GM19099 (cell line): Measurements from ENCODE around the gene SPOPL.

ENCODE experiments used
- POLR2A ChIP-seq: IDR thresholded peaks from 3 replicates; pipeline ENCODE4 v1.6.1; 2011; ENCODE audit warnings: low read depth; ENCODE audit not compliant: insufficient read length; ENCODE audit errors: extremely low read depth

The SPOPL gene

DNA sequence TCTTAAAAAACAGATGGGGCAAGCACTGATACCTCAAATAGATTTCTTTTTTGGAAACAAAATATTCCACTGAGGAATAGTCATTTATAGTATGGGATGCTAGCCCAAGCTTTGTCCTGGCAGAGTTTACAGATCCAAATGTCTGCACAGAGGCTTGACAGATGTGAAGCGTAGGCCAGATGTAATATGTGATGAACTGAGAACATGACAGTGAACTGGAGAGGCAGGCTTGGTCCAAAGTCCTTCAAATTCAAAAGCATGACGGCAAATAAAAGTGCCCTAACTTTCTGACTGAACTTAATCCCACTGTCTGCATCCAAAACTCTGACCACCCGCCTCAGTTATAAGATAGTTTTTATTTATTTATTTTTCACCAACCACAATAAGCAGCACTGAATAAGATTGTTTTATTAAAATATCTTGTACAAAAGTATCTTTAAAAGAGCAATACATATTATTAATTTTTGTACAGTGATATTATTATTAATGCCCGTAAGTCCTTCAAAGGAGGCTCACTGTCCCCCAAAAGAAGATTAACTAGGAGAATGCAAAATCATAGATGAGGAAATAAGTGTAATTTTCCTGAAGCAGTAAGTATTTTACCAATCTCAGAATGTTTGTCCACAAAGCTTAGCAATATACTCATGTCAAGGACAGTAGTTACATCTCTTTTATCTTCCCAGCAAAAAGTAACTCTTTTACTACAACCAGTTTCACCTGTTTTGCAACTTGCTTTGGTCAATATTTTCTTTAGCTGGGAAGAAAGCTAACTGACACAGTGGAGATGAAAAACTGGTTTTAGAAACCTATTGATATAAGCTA, 10.7 kb upstream of the SPOPL start:
- no peak for TF ChIP-seq POLR2A

DNA sequence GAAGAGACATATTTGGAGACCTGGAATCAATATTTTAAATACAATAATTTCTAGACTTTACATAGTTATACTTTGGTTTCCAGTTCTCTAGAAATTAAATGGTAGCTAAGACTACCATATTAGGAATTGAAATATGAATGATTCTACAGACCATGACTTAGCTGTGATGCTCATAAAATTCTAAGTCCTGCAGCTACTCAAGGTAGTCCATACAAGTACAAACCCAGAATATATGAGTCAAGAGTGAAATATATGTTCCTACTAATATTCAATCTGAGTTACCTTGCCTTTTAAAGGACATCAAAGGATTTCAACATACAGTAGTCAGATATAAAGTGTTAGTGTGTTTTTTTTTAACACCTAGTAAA, 10.1 kb upstream of the SPOPL start:
- TF ChIP-seq POLR2A = no peak

DNA sequence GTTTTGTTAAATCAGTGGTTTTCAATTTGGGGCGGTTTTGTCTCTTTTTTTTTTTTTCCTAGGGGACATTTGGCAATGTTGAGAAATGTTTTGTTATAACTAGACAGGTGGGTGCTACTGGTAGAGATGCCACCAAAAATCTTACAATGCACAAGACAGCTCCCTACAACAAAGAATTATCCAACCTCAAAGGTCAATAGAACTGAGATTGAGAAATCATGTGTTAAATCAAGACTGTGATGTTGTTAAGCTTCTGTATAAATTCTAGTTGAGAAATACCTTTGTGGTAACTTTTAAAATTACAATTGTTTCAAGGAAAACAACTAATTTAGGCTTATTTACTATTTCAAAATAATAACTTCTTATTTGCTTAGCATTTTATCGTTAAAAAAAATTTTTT, 9.4 kb upstream of the SPOPL start:
- TF ChIP-seq POLR2A = no peak

DNA sequence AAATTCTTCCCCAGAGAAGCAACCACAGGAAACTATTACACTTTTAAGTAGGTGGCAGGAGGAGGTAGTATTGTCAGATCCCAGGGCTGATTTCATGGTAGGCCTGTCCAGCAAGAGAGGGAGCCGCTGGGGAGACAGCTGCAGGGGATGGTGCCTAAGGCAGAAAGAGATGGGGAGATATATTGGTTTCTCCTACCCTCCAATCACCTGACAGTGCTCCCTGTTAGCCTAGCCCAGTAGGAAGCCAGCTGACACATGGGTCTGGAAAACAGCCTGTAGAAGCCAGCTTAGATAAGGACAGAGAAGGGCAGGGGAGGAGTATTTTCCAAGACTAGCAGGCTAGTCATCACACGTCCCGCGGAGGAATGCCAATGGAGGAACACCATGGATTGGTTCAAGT, 8.2 kb upstream of the SPOPL start:
- TF ChIP-seq POLR2A = no peak

DNA sequence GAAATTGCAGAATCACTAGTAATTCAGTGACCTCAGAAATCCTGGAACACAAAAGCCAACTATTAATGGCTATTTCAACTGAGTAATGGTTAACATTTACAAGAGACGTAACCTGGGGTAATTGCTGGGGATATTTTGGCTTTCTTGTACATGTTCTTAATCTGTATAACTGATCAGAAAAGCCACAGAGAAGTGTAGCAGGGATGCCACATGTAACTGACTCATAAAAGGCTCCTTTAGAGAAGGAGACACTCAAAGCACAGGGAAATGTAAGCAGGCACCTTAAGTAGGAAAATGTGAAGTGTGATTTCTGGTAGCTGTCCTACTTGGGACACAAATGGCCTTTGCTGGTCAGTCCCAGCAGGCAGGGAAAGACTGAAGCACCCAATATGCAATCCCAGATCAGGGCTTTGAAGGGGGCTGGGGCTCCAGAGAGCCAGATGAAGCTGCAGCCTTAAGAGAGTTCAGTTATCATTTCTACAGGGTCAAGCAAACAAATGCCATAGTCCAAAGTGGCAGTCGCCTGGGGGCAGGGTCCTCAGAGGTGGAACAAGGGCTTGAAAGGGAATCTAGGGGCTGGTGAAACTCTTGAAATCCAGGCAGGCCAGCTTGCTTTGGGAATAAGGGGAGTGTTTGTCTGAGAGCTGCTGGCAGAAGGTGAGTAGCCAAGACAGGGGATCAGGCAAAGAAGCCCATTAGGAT, 7.2 kb upstream of the SPOPL start:
- no peak for TF ChIP-seq POLR2A

DNA sequence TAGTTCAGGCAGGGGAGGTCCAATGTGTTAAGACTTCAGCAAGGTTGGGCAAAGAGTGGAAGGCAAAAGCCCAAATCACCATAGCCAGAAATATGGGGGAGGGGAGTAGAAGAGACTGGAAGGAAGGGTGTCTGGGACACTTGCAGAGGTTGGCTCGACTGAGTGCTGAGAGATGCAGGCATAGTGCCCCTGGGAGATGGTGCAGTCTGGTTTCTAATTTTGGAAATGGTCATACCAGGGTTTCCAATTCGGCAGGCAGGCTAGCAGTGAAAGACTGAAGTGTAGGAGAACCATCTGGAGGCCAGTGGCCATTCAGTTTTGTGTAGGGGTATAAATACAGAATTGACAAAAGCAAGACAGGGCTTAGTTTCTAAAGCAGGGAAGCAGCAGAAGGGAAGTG, 6.2 kb upstream of the SPOPL start:
- no peak for TF ChIP-seq POLR2A

DNA sequence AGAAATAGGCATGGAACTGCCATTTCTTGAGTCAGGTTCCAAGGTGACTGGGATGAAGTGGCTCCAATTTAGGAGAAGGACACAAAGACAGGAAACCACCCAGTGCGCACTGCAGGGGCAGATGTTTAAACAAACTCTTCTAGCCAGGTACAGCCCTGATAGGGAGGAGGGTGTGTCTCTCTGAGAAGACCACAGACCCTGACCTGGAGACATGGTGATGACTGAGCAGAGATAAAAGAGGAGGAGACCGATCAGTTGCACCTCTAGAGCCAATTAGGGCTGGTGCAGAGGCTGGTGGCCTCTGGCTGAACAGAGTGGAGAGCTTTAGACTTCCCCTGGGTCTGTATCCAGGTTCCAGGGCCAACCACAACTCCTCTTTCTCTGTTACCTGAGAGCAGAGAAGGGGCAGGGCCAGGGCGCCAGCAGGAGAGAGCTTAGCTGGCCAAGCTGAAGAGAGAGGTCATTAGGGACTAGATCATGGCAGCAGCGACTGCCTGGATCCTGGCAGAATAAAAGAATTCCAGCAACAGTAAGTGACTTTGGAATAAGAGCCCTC, 5.4 kb upstream of the SPOPL start:
- TF ChIP-seq POLR2A = no peak

DNA sequence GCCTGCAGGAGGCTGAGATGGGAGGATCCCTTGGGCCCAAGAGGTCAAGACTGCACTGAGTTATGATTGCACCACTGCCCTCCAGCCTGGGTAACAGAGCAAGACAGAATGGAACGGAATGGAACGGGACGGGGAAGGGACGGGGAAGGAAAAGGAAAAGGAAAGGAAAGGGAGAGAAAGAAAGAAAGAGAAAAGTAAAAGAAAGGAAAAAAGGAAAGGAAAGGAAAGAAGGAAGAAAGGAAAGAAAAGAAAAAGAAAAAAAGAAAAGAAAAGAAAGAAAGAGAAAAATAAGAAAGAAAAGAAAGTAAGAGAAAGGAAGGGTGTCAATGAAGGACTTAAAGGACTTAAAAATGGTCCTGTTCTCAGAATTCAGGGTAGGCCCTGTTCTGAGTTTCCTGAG, 4.3 kb upstream of the SPOPL start:
- TF ChIP-seq POLR2A = no peak

DNA sequence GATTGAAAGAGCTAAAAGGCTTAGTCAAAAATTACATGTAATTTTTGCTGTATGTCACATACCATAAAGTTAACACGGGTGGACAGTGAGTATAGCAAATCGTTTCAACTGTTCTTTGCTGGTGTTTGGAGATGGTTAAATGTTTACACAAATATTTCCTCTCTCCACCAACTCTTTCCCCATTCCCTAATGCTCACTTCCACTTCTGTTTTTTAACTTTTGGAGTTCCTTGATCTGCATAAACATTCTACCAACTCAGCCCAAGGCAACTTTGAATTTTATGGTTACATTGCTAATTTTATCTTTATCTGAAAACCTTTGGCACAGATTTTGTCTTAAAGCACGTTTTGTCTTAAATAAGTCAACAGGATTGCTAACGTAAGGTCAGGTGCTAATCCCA, 1.9 kb upstream of the SPOPL start:
- no peak for TF ChIP-seq POLR2A

DNA sequence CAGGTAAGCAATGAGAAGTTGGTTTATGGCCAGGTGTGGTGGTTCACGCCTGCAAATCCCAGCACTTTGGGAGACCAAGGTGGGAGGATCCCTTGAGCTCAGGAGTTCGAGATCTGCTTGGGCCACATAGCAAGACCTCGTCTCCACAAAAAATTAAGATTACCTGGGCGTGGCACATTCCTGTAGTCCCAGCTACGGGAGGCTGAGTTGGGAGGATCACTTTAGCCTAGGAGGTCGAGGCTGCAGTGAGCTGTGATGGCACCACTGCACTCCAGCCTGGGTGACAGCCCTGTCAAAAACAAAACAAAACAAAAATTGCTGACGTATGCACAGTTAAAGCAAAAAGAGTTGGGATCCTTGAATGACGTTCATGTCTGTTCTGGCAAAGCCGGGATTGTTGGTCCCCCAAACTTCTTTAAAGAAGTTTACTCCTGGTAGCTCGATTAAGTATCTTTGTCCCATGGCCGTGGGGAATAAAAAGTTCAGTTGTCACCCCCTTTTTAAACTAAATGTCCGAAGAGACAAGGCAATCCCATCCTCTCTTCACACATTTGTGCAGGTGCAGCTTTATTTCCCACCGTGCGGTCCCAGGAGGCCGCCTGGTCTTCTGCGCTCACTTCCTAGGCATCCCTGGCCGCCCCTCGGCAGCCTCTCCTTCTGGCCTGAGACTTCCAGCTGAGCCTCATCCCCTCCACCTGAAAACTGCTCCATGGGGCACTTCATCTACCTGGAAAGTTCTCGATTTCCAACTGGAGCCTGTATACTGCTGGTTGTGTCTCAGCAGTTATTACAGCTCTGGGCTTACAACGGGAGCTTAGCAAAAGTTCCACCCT, 762 bp upstream of the SPOPL start:
- no peak for TF ChIP-seq POLR2A

DNA sequence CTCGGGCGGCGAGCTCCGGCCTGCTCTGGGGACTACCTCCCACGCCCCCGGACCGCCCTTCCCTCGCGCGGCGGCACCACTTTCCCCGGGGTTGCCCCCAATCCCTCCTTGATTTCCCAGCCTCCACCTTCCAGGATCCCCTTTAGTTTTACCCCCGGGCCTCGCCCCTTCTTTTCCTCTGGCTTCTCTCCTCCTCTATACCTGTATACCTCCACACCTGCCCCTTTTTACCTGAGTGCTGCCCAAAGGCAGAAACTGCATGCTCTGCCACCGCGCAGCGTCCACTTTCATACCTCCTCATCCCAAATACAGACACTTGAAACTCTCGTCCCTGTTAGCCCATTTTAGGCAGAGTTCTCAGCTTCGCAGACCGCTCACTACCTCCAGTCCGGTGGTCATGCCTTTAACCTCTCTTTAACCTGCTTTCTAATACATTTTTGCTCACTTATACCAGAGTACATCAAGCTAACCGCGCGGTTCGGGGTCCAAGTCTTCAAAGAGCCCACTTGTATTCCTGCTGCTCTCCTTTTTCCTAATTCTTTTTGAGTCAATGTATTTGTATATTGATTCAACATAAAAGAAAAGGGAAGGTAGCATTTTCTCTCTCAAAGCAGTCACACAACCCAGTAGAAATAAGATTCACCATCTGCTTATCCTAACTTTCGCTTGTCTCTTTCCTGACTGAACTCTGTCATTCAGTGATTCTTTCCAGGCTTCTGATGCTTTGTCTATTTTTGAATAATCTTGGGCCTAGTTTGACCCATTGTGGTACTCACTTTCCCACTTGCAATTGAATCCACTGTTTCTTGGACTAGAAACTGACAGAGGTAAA, 901 bp downstream of the SPOPL start:
- no peak for TF ChIP-seq POLR2A

DNA sequence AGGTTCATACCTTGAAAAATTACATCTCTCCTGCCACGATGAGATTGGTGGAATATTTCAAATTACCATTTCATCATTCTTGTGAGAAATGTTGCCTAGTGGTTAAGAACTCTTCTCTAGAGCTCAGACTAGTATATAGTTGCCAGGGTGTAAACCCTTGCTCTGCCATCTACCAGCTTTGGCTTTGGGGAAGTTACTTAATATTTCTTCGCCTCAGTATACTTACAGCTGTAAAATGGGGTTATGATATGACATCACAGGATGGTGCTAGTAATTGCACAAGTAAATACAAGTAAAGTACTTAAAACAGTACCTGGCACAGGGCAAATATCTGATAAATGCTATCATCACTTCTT, 1.5 kb downstream of the SPOPL start:
- TF ChIP-seq POLR2A = no peak

DNA sequence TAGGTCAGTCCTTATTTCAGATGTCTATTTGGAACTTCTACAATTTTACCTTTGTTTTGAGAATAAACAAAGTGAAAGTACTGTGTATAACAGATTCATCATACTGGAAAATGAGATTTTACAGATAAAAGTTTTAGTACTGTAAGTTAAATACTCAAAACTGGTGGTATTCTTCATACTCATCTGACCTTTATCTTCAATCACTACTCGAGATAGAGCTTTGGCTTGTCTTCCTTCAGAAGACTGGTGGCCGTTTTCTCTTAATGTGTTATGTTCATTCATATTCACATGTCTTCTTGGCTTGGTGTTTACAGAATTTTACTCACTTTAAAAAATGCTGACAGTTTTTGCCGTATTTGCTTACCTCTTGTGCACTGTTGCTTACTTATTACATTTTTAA, 2.1 kb downstream of the SPOPL start:
- no peak for TF ChIP-seq POLR2A

DNA sequence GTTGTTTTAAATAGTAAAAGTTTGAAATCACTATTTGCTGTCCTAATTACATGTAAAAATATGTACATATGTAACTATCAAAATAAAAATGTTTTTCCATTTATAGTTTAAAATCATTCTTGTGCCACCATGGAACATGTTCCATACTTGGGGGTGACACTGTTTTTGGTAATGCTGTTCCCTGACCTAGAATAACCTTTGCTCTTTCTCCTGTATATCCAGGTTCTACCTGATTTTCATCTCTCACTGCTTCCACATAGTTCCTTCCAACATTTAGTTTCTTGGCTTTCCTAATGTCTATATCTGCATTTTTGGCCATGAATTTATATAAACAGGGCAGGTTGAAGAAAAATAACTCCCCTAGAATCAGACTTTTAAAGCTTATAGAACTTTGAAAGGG, 2.5 kb downstream of the SPOPL start:
- no peak for TF ChIP-seq POLR2A
